Mesendoderm (in vitro differentiated cells): ENCODE measurements around the gene ZSWIM4.

ENCODE experiments used
- DNase-seq: peaks from one replicate; pipeline ENCODE4 v3.0.0; 2013
- H2AK5ac ChIP-seq: 2 replicates; pipeline ENCODE4 v1.6.1; 2013; ENCODE audit warnings: low read length, inconsistent platforms
- H2BK120ac ChIP-seq: 2 replicates; pipeline ENCODE4 v1.6.1; 2013; ENCODE audit warnings: low read depth, mild to moderate bottlenecking, low read length, moderate library complexity, mixed read lengths
- H2BK15ac ChIP-seq: replicated peaks from 2 replicates; pipeline ENCODE4 v1.6.1; 2013; ENCODE audit warnings: low read depth, mild to moderate bottlenecking, moderate library complexity
- H2BK5ac ChIP-seq: 2 replicates; pipeline ENCODE4 v1.6.1; 2013; ENCODE audit warnings: low read length, inconsistent platforms
- H3K18ac ChIP-seq: 2 replicates; pipeline ENCODE4 v1.6.1; 2013; ENCODE audit warnings: mild to moderate bottlenecking, low read length, mixed read lengths
- H3K23ac ChIP-seq: one replicate; pipeline ENCODE4 v1.6.1; 2013; ENCODE audit warnings: low read length
- H3K27ac ChIP-seq: 2 replicates; pipeline ENCODE4 v1.5.1; 2013; ENCODE audit warnings: low read depth, mild to moderate bottlenecking, inconsistent platforms, low read length, moderate library complexity
- H3K27me3 ChIP-seq: 2 replicates; pipeline ENCODE4 v1.6.1; 2013; ENCODE audit warnings: low read length, control low read depth, mild to moderate bottlenecking, inconsistent platforms; ENCODE audit not compliant: insufficient read depth, poor library complexity
- H3K36me3 ChIP-seq: 2 replicates; pipeline ENCODE4 v1.6.1; 2013; ENCODE audit warnings: low read length, inconsistent platforms; ENCODE audit not compliant: control insufficient read depth, insufficient read depth
- H3K4ac ChIP-seq: one replicate; pipeline ENCODE4 v1.6.1; 2013; ENCODE audit warnings: low read depth, mild to moderate bottlenecking, low read length, moderate library complexity
- H3K4me1 ChIP-seq: 2 replicates; pipeline ENCODE4 v1.6.1; 2013; ENCODE audit warnings: low read depth, low read length, inconsistent platforms; ENCODE audit not compliant: control insufficient read depth
- H3K4me2 ChIP-seq: 2 replicates; pipeline ENCODE4 v1.6.1; 2013; ENCODE audit warnings: low read length
- H3K4me3 ChIP-seq: 2 replicates; pipeline ENCODE4 v1.5.1; 2013; ENCODE audit warnings: mild to moderate bottlenecking, low read length
- H3K56ac ChIP-seq: one replicate; pipeline ENCODE4 v1.6.1; 2013; ENCODE audit warnings: low read length
- H3K79me1 ChIP-seq: 2 replicates; pipeline ENCODE4 v1.6.1; 2013; ENCODE audit warnings: low read length, inconsistent platforms
- H3K79me2 ChIP-seq: 2 replicates; pipeline ENCODE4 v1.6.1; 2013; ENCODE audit warnings: mild to moderate bottlenecking, low read length; ENCODE audit not compliant: control insufficient read depth, insufficient read depth
- H3K9ac ChIP-seq: 2 replicates; pipeline ENCODE4 v1.6.1; 2013; ENCODE audit warnings: low read length, inconsistent platforms
- H4K5ac ChIP-seq: one replicate; pipeline ENCODE4 v1.6.1; 2013; ENCODE audit warnings: low read length
- H4K8ac ChIP-seq: one replicate; pipeline ENCODE4 v1.6.1; 2013; ENCODE audit warnings: low read depth, mild to moderate bottlenecking, control low read depth, low read length, moderate library complexity
- WGBS: extraction: QIAGEN DNeasy Blood & Tissue Kit; methylation state at CpG from one replicate; pipeline ENCODE4 v1.1.7; 2013; ENCODE audit warnings: low lambda C conversion rate, missing lambda C conversion rate; ENCODE audit not compliant: insufficient coverage; ENCODE audit errors: extremely low coverage; 5-methylcytosine and 5-hydroxymethylcytosine counted together

The ZSWIM4 gene

DNA sequence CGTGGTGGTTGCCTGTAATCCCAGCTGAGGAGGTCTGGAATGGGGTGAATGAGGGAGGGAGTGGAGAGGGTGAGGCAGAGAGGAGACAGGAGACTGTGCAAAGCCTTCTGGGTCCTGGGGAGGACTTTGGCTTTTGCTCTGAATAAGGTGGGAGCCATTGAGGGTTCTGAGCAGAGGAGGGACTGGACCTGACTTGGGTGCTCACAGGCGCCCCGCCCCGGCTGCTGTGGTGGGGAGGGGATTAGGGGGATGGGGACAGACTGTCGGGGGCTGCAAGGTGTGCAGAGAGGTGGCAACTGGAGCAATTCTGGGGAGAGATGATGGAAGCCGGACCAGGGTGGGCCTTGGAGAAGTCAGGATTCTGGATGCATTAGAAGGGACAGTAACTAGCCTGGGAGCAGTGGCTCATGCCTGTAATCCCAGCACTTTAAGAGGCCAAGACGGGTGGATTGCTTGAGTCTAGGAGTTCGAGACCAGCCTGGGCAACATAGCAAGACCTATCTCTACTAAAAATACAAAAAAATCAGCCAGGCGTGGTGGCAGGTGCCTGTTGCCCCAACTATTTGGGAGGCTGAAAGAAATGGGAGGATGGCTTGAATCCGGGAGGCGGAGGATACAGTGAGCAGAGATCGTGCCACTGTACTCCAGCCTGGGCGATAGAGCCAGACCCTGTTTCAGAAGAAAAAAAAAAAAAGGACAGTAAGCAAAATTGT lies 65.6 kb downstream of the ZSWIM4 start:
- H3K4me2 ChIP-seq = no peak overlapping the region
- H3K36me3 ChIP-seq = no peaks in the 10 kb centered on the region
- no peaks in the 10 kb centered on the region for H3K27me3 ChIP-seq
- H3K4ac ChIP-seq = no peak overlapping the region
- no peak overlapping the region for H3K27ac ChIP-seq
- H2BK15ac ChIP-seq = no peak overlapping the region
- WGBS = no CpG with 5 or more reads among the region's 13 CpGs
- no peaks in the 10 kb centered on the region for H3K79me1 ChIP-seq
- H3K9ac ChIP-seq = no peak overlapping the region
- H2AK5ac ChIP-seq = no peak overlapping the region
- no peak overlapping the region for H2BK5ac ChIP-seq
- H4K8ac ChIP-seq = no peak overlapping the region
- H3K79me2 ChIP-seq = no peaks in the 10 kb centered on the region
- H4K5ac ChIP-seq = no peak overlapping the region
- H3K18ac ChIP-seq = peak overlapping the region; percentile 34
- no peak overlapping the region for H3K4me3 ChIP-seq
- H3K4me1 ChIP-seq = no peaks in the 10 kb centered on the region
- no peak overlapping the region for H3K23ac ChIP-seq
- no peak overlapping the region for H2BK120ac ChIP-seq
- no peak for DNase-seq
- H3K56ac ChIP-seq = no peak overlapping the region

DNA sequence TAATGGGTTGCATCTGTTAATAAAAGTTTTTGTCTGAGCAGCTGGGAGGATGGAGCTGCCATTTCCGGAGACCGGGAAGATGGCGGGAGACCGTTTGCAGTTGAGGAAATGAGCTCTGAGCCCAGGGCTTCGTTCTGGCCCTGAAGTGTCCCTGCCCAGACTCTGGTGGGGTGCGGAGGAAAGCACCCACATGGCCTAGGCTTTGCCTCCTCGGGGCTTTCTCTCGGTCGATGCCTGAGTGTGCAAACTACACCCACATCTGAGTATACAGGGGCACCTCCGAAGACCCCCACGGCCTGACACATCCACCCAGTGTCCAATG lies 66.1 kb downstream of the ZSWIM4 start:
- Histone ChIP-seq H3K27me3 (no peaks in the 10 kb centered on the region), H3K4ac (peak overlapping the region; percentile 66), H2BK120ac (no peak overlapping the region), H3K79me2 (no peaks in the 10 kb centered on the region), H3K36me3 (no peaks in the 10 kb centered on the region), H3K27ac (no peak overlapping the region), H3K4me2 (no peak overlapping the region), H3K9ac (peak overlapping the region; percentile 52), H3K4me1 (no peaks in the 10 kb centered on the region), H4K8ac (peak overlapping the region; percentile 92), H2BK15ac (no peak overlapping the region), H3K23ac (no peak overlapping the region), H3K4me3 (no peak overlapping the region), H3K18ac (peak overlapping the region; percentile 72), H4K5ac (no peak overlapping the region), H3K79me1 (no peaks in the 10 kb centered on the region), H3K56ac (peak overlapping the region; percentile 63), H2AK5ac (peak overlapping the region; percentile 34), H2BK5ac (no peak overlapping the region)
- no peak for DNase-seq
- WGBS = no CpG with 5 or more reads among the region's 11 CpGs

DNA sequence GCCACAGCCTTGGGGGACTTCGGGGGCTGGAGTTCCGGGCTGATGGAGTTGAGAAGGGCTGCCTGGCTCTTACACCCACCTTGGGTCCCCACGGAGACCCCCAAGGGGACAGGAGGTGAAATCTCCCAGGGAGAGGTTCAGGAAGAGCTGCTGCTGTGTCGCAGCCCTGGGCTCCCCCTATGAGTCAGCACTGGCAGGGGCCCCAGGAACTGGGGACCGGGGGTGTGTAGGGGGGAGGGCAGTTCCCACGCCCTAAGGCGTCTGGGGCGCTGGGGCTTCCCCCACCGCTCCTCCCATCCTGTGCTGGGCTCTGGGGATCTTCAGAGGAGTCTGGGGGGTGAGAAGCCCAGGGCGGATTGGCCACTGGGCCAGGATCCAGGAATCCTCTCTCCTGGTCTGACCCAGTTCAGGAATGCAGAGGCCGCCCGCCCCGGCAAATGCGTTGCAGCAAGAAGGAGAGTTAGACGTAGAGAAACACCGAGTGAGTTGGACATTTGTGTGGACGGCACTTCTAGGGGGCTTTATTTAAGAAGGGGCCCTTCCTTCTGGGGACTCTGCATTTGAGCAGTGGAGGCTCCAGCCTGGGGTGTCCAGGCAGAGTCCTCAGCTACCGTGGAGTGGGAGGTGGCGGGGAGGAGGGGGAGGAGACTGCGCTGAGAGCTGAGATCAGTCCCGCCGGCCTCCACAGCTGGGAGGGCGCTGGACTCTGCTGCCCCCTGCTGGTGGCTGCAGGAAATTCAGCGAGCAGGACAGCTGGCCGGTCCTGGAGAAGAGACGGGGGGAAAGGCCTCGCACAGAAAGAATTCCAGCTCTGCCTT lies 66.7 kb downstream of the ZSWIM4 start:
- H4K5ac ChIP-seq = no peak overlapping the region
- H3K23ac ChIP-seq = no peak overlapping the region
- no peak overlapping the region for H2BK15ac ChIP-seq
- H3K9ac ChIP-seq = peak overlapping the region; percentile 52
- no CpG with 5 or more reads among the region's 27 CpGs for WGBS
- H3K18ac ChIP-seq = peak overlapping the region; percentile 72
- peak overlapping the region; percentile 66 for H3K4ac ChIP-seq
- H3K36me3 ChIP-seq = no peaks in the 10 kb centered on the region
- peak overlapping the region; percentile 16 for H3K4me2 ChIP-seq
- peak overlapping the region; percentile 13 for H3K27ac ChIP-seq
- no peak overlapping the region for H3K4me3 ChIP-seq
- H3K4me1 ChIP-seq = no peaks in the 10 kb centered on the region
- H3K56ac ChIP-seq = peak overlapping the region; percentile 63
- no peaks in the 10 kb centered on the region for H3K79me1 ChIP-seq
- H2AK5ac ChIP-seq = peak overlapping the region; percentile 34
- peak overlapping the region; percentile 92 for H4K8ac ChIP-seq
- DNase-seq = peak; percentile 93
- H2BK5ac ChIP-seq = no peak overlapping the region
- H3K27me3 ChIP-seq = no peaks in the 10 kb centered on the region
- H3K79me2 ChIP-seq = no peaks in the 10 kb centered on the region
- H2BK120ac ChIP-seq = no peak overlapping the region

DNA sequence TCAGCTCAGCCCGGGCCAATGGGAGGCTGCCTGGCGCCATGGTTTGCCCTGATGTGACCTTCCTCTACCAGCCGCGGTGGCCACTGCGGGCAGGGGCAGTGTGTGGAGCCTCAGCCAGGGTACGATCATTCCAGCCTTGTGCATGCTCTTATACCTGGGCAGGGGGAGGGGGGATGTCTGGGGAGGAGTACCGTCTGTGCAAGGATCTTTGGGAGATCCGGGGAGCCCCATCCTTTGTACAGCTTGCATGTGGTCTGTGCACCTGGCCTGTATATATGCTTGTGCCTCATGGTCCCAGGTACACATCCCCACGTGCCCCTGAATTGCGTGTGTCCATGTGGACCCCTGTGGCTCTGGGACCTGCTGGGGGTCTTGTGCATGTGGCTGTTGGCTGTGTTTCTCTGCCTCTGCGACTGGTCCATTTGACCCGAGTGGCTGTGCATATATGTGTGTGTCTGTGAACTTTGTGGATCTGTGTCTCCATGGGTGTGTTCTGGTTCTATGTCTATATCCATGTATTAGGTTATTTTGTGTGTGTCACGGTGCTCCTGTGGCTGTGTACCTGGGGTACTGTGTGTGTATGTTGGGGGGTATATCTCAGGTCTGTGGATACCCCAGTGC lies 68.9 kb downstream of the ZSWIM4 start:
- Histone ChIP-seq H3K4me2 (no peak overlapping the region), H3K4me1 (no peaks in the 10 kb centered on the region), H3K36me3 (no peaks in the 10 kb centered on the region), H3K18ac (no peak overlapping the region), H3K9ac (peak overlapping the region; percentile 27), H3K4me3 (no peak overlapping the region), H2BK120ac (no peak overlapping the region), H3K27ac (no peak overlapping the region), H3K23ac (no peak overlapping the region), H4K5ac (no peak overlapping the region), H3K56ac (peak overlapping the region; percentile 67), H2BK15ac (no peak overlapping the region), H3K4ac (no peak overlapping the region), H2AK5ac (no peak overlapping the region), H3K79me1 (no peaks in the 10 kb centered on the region), H2BK5ac (no peak overlapping the region), H4K8ac (no peak overlapping the region), H3K27me3 (no peaks in the 10 kb centered on the region), H3K79me2 (no peaks in the 10 kb centered on the region)
- WGBS = no CpG with 5 or more reads among the region's 13 CpGs
- DNase-seq = no peak

DNA sequence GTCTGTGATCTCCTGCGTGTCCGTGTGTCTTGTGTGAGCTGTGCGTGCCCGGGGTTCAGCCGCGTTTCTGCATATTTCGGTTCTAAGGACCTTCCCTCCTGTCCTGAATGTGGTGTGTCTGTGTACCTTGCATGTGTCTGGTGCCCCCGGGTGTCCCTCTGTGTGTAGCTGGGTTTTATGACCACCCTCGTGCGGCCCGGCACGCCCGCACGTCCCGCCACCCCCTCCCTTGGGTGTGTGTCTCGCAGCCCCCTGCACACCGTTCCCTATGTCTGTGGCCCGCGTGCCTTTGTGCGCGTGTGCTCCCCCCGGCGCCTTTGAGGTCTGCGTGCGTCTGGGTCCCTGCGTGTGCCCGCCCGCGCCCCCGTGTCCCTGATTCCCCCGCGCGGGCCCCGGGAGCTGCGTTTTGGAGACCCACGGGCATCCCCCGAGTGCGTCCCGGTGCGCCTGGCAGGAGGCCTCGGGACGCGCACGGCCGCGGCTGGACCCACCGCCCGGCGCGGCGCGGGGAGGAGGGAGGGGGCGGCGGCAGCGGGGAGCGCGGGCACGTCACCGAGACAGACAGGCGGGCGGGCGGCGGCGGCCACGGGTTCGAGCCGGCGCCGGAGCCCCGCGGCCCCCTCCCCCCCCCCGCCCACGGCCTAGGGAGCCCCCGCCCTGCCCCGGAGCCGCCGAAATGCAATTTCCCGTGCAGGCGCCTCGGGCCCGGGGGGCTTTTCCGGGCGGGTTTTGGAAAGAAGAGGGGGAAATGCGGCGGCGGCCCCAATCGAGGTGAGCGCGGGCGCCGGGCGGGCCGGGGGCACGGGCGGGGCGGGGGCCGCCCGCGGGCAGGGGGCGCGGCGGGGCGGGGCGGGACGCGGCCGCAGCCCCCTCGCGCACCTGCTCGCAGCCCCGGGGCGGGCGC lies 69.7 kb downstream of the ZSWIM4 start:
- Histone ChIP-seq H3K56ac (peak overlapping the region; percentile 67), H3K18ac (peak overlapping the region; percentile 75), H3K23ac (no peak overlapping the region), H3K79me2 (no peaks in the 10 kb centered on the region), H3K4ac (no peak overlapping the region), H3K79me1 (no peaks in the 10 kb centered on the region), H2BK15ac (no peak overlapping the region), H4K8ac (peak overlapping the region; percentile 70), H3K27me3 (no peaks in the 10 kb centered on the region), H3K9ac (peak overlapping the region; percentile 36), H3K4me2 (no peak overlapping the region), H2BK120ac (no peak overlapping the region), H2AK5ac (no peak overlapping the region), H3K4me3 (no peak overlapping the region), H3K4me1 (no peaks in the 10 kb centered on the region), H3K36me3 (no peaks in the 10 kb centered on the region), H4K5ac (no peak overlapping the region), H2BK5ac (no peak overlapping the region), H3K27ac (no peak overlapping the region)
- DNase-seq = no peak
- WGBS = no CpG with 5 or more reads among the region's 113 CpGs
